HG02678 (cell line): Measurements from ENCODE around the gene PGBD2.
"Not testable (repeated sequence)": the region's sequence is repeated elsewhere in the genome, so short reads cannot be mapped to it uniquely, and the experiment has no call there.

ENCODE experiments used
- ATAC-seq: cut with Tn5 transposase; IDR thresholded peaks from one replicate; pipeline ENCODE4 v1.9.1; 2021; ENCODE audit warnings: mild to moderate bottlenecking, moderate library complexity; ENCODE audit not compliant: unreplicated experiment

Gene PGBD2

DNA sequence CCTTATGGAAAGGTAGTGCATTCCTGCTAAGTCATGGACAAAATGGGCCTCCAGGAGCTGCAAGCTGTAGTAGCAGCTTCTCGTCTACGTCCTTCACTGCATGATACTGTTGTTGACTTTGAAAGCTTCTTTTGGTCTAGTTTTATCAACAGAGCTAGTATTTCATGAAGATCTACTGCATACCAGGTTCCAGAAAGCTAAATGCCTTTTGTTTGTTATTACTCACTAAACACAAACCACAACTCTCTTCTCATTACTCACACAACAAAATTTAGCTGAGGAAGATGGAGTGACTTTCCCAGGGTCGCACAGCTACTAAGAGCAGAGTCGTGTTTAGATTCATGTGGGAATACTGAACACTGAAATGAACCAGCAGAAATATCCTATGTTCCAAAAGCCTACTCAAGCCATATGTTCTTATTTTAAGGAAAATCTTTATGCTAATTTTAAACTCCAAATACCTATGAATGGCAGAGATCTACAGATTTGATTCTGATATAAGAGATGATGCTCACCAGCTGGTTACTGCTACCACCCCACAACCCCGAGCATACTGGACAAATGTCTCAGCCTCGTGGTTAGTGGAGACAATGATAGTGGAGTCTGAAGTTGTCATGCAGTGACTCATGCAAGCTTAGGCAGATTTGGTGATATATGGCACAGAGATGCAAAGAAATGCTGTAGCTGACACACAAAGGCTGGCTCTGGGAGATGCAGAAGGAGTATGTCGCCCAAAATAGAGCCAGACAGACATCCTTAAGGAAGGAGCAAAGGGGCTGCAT, 20.6 kb downstream of the PGBD2 start:
- ATAC-seq = no peak

DNA sequence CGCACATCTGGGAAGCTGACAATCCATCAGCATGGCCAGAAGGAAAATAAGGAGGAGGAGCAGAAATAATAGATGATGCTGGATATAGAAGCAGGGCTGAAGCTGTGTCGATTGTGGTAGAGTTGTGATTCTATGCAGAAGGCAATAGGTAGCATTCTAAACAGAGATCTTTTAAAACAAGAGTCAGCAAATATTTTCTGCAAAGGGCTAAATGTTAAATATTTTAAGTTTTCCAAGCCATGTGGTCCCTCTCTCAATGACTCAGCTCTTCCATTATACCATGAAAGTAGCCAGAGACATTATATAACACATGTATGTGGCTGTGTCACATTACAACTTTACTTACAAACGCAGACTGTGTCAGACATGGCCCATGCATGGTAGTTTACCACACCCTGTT, 21.2 kb downstream of the PGBD2 start:
- not testable (repeated sequence) for ATAC-seq

DNA sequence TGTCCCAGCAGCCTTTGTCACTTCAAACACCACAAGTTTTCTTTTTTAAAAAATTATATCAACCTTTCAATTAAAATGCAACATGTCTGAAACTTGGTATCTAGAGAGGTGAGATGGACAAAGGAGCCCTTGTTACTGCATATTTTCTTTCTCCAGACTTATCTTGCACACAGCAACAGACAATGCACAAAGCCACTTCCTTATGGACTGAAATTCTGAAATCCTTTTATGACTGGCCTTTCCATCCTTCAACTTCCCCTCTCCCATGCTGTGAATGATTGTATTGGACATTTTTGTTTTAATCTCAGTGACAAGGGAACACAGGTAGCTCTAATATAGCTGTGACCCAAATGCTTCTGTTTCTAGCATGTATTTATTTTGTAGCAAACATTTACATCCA, 22.1 kb downstream of the PGBD2 start:
- not testable (repeated sequence) for ATAC-seq

DNA sequence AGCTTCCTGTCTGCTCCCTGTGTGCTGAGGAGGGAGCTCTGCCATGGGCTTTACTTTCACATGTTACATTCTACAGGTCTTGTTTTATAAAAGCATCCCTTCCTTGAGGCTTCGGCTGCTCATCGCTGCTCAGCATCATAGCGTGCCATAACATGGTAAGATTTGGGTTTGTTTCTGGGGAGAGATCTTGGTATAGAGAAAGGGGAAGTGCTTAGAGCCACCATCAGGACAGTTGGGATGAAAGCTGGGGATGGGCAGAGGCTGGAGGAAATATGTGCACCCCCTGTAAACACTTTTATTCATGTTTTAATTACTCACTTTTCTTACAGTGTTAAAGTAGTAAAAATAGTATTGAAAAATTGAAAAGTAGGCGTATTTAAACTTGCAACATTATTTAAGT, 24.0 kb downstream of the PGBD2 start:
- ATAC-seq = not testable (repeated sequence)

DNA sequence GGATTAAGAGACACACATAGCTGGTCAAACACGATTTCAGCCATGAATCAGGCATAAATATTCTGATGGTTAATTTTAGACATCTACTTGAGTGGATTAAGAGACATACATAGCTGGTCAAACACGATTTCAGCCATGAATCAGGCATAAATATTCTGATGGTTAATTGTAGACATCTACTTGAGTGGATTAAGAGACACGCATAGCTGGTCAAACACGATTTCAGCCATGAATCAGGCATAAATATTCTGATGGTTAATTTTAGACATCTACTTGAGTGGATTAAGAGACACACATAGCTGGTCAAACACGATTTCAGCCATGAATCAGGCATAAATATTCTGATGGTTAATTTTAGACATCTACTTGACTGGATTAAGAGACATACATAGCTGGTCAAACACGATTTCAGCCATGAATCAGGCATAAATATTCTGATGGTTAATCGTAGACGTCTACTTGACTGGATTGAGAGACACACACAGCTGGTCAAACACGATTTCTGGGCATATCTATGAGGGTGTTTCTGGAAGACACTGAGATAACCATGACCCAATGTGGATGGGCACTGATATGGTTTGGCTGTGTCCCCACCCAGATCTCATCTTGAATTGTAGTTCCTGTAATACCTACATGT, 32.3 kb downstream of the PGBD2 start:
- ATAC-seq = not testable (repeated sequence)

DNA sequence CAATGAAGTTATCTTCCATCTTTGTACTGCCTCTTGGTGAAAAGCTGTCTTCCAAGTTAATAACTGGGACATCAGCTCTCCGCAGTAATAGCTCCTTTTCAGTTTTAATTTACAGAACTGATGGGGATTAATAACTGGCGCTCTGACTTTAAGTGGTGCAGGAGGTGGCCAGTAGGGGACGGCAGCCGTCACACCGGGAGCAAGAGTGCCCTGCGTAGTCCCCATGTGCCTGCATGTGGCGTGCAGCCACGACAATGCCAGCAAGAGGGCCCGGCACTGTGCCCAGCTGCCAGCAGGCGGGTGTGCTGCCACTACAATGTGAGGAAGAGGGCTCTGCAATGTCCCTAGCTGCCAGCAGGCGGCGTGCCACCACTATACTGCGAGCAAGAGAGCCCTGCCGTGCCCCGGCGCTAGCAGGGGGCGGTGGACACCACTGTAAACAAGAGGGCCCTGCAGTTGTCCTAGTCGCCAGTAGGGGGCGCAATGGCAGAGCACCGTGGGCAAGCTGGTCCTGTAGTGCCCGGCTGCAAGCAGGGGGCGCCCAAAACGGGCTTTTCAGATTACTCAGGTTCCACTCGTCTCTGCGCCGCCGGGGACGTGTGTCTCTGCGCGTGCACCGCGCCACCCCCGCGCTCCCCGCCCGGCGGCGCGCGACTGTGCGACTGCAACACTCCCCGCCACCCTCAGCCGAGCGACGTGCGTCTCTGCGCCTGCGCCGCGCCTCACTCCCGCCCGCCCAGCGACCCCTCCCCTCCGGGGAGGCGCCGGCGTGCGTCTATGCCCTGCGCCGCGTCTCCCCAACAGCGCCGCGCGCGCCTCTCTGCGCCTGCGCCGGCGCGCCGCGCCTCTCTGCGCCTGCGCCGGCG, 38.3 kb downstream of the PGBD2 start:
- not testable (repeated sequence) for ATAC-seq

DNA sequence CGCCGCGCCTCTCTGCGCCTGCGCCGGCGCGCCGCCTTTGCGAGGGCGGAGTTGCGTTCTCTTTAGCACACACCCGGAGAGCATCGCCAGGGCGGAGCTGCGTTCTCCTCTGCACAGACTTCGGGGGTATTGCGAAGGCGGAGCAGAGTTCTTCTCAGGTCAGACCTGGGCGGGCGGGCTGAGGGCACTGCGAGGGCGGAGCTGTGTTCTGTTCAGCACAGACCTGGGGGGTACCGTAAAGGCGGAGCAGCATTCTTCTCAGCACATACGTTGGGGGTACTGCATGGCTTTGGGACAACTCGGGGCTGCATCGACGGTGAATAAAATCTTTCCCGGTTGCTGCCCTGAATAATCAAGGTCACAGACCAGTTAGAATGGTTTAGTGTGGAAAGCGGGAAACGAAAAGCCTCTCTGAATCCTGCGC, 39.0 kb downstream of the PGBD2 start:
- ATAC-seq = not testable (repeated sequence)

DNA sequence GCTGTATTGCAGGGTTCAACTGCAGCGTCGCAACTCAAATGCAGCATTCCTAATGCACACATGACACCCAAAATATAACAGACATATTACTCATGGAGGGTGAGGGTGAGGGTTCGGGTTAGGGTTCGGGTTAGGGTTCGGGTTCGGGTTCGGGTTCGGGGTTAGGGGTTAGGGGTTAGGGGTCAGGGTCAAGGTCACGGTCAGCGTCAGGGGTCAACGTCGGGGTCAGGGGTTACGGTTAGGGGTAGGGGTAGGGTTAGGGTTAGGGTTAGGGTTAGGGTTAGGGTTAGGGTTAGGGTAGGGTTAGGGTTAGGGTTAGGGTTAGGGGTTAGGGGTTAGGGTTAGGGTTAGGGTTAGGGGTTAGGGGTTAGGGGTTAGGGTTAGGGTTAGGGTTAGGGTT, 39.4 kb downstream of the PGBD2 start:
- ATAC-seq = not testable (repeated sequence)

DNA sequence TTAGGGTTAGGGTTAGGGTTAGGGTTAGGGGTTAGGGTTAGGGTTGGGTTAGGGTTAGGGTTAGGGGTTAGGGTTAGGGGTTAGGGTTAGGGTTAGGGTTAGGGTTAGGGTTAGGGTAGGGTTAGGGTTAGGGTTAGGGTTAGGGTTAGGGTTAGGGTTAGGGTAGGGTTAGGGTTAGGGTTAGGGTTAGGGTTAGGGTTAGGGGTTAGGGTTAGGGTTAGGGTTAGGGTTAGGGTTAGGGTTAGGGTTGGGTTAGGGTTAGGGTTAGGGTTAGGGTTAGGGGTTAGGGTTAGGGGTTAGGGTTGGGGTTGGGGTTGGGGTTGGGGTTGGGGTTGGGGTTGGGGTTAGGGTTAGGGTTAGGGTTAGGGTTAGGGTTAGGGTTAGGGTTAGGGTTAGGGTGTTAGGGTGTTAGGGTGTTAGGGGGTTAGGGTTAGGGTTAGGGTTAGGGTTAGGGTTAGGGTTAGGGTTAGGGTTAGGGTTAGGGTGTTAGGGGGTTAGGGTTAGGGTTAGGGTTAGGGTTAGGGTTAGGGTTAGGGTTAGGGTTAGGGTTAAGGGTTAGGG, 39.9 kb downstream of the PGBD2 start:
- ATAC-seq = not testable (repeated sequence)
